ENCODE data around the gene TMC6.

DNA sequence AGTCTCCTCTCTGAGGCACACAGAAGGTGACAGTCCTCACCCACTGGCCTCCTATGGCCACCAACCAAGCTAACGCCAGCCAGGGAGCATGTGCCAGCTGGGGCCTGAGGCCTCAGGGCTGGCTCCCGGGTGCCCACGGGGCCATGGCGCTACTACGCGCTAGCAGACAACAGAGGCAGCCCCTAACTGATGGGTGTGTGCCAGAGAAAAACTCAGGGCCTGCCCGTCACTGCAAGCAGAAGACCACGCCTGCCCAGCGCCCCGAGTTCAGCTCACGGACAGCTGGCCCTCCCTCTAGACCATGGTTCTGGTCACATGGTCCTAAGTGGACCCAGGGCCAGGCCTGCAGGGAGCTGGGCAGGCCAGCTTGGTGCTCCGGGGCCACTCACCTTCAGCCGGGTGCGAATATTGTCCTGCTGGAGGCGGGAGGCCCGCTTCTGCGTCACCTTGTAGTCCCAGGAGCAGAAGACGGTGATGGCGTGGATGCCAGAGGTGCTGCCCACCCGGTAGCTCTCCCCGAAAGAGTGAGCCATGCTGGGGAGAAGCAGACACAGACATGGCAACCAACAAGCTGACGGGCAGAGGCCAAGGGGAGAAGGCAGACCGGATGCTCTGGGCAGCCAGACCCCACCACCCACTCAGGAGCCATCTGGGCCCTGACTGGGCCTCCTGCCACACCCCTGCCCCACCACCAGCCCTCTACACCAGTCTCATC is 6.2 kb downstream of the TMC6 start:
- TF ChIP-seq, protein P1, sequence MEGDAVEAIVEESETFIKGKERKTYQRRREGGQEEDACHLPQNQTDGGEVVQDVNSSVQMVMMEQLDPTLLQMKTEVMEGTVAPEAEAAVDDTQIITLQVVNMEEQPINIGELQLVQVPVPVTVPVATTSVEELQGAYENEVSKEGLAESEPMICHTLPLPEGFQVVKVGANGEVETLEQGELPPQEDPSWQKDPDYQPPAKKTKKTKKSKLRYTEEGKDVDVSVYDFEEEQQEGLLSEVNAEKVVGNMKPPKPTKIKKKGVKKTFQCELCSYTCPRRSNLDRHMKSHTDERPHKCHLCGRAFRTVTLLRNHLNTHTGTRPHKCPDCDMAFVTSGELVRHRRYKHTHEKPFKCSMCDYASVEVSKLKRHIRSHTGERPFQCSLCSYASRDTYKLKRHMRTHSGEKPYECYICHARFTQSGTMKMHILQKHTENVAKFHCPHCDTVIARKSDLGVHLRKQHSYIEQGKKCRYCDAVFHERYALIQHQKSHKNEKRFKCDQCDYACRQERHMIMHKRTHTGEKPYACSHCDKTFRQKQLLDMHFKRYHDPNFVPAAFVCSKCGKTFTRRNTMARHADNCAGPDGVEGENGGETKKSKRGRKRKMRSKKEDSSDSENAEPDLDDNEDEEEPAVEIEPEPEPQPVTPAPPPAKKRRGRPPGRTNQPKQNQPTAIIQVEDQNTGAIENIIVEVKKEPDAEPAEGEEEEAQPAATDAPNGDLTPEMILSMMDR (IDR thresholded peaks at IDR 0.05): no peak
- TF ChIP-seq POLR2A (IDR thresholded peaks at IDR 0.05): no peak

Measured in adrenal gland (tissue), 5 donors.